Activated CD4-positive, CD25-positive, alpha-beta regulatory T cell treated with anti-CD3 and anti-CD28 coated beads, Interleukin-2, amount 50 U/mL, for 16 hours (primary cell): ENCODE results near the gene OTUD4.
"Not testable (repeated sequence)": the region's sequence is repeated elsewhere in the genome, so short reads cannot be mapped to it uniquely, and the experiment has no call there.

Experiments
- DNase-seq: peaks from one replicate; pipeline ENCODE4 v3.0.0-alpha.2; 2020; ENCODE audit warnings: low read depth, low spot score

Gene OTUD4

GRCh38 chr4:145180298-145181090 lies at the start of gene OTUD4:
TSS of gene OTUD4 (minus strand) at chr4:145180589. CDS start at chr4:145179973, 616 bp downstream.
- DNase-seq, result peak; percentile 87

GRCh38 chr4:145223228-145223627 lies 42.8 kb upstream of the OTUD4 start:
- not testable (repeated sequence) for DNase-seq

- DNase-seq, result not testable (repeated sequence)
Observed at GRCh38 chr4:145221529-145221928, 41.1 kb upstream of the OTUD4 start.

GRCh38 chr4:145219090-145219489 lies 38.7 kb upstream of the OTUD4 start:
- DNase-seq, result no peak

GRCh38 chr4:145218251-145218650 lies 37.9 kb upstream of the OTUD4 start:
- DNase-seq, result no peak

GRCh38 chr4:145217349-145217748 lies 37.0 kb upstream of the OTUD4 start:
- no peak for DNase-seq

GRCh38 chr4:145216535-145216934 lies 36.1 kb upstream of the OTUD4 start:
- DNase-seq, result no peak

- DNase-seq, result no peak
Observed at GRCh38 chr4:145213245-145213644, 32.9 kb upstream of the OTUD4 start.

- no peak for DNase-seq
Observed at GRCh38 chr4:145207934-145208333, 27.5 kb upstream of the OTUD4 start.

GRCh38 chr4:145203410-145203809 lies 23.0 kb upstream of the OTUD4 start:
- DNase-seq, result no peak

GRCh38 chr4:145200366-145200765 lies 20.0 kb upstream of the OTUD4 start:
- DNase-seq, result no peak

GRCh38 chr4:145199051-145199716 lies 18.8 kb upstream of the OTUD4 start:
- no peak for DNase-seq

GRCh38 chr4:145196747-145197146 lies 16.4 kb upstream of the OTUD4 start:
- no peak for DNase-seq

- DNase-seq, result no peak
Observed at GRCh38 chr4:145195167-145195952, 15.0 kb upstream of the OTUD4 start.

GRCh38 chr4:145189981-145190380 lies 9.6 kb upstream of the OTUD4 start:
- DNase-seq, result no peak

- no peak for DNase-seq
Observed at GRCh38 chr4:145186729-145187128, 6.3 kb upstream of the OTUD4 start.

GRCh38 chr4:145183581-145183980 lies 3.2 kb upstream of the OTUD4 start:
- DNase-seq, result no peak

- no peak for DNase-seq
Observed at GRCh38 chr4:145183023-145183422, 2.6 kb upstream of the OTUD4 start.

- no peak for DNase-seq
Observed at GRCh38 chr4:145182222-145182621, 1.8 kb upstream of the OTUD4 start.

- no peak for DNase-seq
Observed at GRCh38 chr4:145181091-145181501, 707 bp upstream of the OTUD4 start.

GRCh38 chr4:145179861-145180297 lies 510 bp downstream of the OTUD4 start:
- DNase-seq, result not testable (repeated sequence)

- peak; percentile 56 for DNase-seq
Observed at GRCh38 chr4:145179281-145179860, 1.0 kb downstream of the OTUD4 start.
